Epithelial cell of prostate (primary cell): Measurements from ENCODE around the gene EEF1A1.
"Not testable (repeated sequence)": the region's sequence is repeated elsewhere in the genome, so short reads cannot be mapped to it uniquely, and the experiment has no call there.

Source experiments
- DNase-seq: peaks from one replicate; pipeline ENCODE4 v3.0.0-alpha.2; 2011; ENCODE audit warnings: low read depth, low spot score
- H3K27ac ChIP-seq: fragments of 450-650 bp; 2 replicates; pipeline ENCODE4 v1.5.1; 2017; ENCODE audit warnings: mild to moderate bottlenecking

Gene EEF1A1

GRCh38 chr6:73538116-73538779 is 17.4 kb upstream of the EEF1A1 start:
- H3K27ac ChIP-seq: no peak overlapping the region
- no peak for DNase-seq

DNA sequence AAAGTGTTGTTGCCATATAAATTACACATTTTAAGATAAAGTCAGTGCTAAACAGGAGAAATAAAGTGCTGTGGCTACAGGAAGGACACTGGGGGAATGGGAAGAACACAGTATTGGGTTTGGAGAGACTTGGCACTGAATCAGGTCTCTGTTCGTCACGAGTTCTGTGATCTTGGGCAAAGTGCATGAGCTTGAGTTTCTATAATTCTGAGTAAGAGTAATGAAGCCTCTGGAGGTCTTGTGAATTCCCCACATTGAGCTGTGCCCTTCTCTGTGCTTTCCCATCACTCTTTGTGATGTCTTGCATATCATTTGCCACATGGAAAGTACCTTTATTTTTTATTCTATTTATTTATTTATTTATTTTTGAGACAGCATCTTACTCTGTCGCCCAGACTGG is 16.8 kb upstream of the EEF1A1 start:
- no peak overlapping the region for H3K27ac ChIP-seq
- no peak for DNase-seq

GRCh38 chr6:73534628-73535027 is 13.8 kb upstream of the EEF1A1 start:
- DNase-seq: no peak
- H3K27ac ChIP-seq: no peak overlapping the region

GRCh38 chr6:73532293-73532692 is 11.5 kb upstream of the EEF1A1 start:
- no peak overlapping the region for H3K27ac ChIP-seq

DNA sequence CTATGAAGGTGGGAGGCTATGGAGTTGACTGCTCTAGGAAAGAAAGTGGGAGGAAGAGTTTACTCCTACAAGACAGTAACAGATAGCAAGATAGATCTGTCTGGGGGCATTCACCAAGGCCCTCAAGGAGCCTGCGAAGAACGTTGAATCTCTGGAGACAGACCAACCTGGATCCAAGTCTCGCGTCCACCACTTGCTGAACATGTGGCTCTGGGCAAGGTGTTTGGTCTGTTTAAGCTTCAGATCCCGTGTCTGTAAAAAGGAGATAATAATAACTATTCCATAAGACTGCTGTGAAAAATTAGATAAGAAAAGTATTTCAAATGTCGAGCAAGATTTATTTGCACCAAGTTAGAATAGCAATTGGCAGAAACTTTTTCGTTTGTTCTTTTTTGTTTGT is 8.1 kb upstream of the EEF1A1 start:
- DNase-seq: no peak

More at GRCh38 chr6:73532293-73532692, 11.5 kb upstream of the EEF1A1 start:
- no peak for DNase-seq

DNA sequence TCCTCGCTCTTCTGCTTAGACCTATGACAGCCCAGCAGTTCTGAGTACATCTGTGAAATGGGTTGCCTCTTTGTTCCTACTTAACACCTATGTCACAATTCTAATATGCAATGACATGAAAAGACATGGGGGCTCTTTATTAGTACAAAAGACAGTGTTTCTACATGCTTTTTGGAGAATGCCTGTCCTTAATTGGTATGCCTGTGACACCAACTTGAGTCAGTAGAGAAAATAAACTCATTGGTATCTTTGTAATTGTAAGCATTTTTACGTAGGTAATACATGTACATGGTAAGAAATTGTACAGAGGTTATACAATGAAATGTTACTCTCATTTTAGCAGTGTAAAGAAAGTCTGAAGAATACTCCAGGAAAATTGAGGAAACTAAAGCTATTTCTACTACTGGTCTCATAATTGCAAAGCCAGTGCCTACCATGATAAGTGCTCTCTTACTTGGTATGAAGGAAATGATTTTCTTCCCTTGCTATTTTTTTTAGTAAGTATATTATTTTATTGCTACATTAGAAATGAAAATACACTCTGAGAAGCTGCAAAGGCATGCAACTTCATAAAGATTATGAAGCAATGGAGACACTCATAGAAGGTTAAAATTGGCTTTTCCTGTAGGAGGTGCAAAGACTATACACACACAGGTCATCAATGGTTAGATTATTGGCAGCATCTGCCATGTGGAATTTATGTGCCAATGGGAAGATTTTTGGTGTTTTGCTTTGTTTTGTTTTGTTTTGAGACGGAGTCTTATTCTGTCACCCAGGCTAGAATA is 4.9 kb upstream of the EEF1A1 start:
- DNase-seq: no peak
- peak overlapping the region; percentile 12 for H3K27ac ChIP-seq

More for the DNA sequence above, 8.1 kb upstream of the EEF1A1 start:
- no peak overlapping the region for H3K27ac ChIP-seq

GRCh38 chr6:73523434-73524123 is 2.7 kb upstream of the EEF1A1 start:
- DNase-seq: no peak
- peak overlapping the region; percentile 99 for H3K27ac ChIP-seq

DNA sequence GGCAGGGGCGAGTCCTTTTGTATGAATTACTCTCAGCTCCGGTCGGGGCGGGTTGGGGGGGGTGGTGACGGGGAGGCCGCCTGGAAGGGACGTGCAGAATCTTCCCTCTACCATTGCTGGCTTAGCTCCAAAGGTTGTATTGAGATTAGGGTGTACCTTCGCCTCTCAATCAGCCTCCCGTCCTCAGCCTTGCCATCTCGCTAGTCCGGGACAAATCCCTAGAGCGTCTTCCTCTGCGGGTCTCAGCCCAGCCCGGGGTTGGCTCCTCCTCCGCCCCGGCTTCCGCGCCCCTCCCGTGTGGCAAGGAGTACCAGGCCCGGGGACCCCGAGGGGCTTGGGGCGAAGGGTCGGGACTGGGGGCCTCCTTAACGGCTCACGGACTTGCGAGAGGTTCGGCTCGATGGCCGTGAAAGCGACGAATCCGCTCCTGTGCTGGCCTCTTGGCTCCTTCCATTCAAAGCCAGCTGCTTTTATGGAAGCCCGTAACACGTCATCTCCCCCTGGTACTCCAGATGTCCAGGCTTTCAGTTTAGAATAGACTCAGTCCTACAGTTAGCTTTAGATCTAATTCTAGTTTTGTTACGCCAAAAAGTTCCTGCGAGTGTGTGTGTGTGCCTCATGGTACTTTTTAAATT is 636 bp upstream of the EEF1A1 start:
- no peak for DNase-seq
- peak overlapping the region; percentile 99 for H3K27ac ChIP-seq

DNA sequence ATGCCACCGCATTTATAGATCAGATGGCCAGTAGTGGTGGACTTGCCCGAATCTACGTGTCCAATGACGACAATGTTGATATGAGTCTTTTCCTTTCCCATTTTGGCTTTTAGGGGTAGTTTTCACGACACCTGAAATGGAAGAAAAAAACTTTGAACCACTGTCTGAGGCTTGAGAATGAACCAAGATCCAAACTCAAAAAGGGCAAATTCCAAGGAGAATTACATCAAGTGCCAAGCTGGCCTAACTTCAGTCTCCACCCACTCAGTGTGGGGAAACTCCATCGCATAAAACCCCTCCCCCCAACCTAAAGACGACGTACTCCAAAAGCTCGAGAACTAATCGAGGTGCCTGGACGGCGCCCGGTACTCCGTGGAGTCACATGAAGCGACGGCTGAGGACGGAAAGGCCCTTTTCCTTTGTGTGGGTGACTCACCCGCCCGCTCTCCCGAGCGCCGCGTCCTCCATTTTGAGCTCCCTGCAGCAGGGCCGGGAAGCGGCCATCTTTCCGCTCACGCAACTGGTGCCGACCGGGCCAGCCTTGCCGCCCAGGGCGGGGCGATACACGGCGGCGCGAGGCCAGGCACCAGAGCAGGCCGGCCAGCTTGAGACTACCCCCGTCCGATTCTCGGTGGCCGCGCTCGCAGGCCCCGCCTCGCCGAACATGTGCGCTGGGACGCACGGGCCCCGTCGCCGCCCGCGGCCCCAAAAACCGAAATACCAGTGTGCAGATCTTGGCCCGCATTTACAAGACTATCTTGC is 725 bp downstream of the EEF1A1 start:
- no peak for DNase-seq
- peak overlapping the region; percentile 99 for H3K27ac ChIP-seq

DNA sequence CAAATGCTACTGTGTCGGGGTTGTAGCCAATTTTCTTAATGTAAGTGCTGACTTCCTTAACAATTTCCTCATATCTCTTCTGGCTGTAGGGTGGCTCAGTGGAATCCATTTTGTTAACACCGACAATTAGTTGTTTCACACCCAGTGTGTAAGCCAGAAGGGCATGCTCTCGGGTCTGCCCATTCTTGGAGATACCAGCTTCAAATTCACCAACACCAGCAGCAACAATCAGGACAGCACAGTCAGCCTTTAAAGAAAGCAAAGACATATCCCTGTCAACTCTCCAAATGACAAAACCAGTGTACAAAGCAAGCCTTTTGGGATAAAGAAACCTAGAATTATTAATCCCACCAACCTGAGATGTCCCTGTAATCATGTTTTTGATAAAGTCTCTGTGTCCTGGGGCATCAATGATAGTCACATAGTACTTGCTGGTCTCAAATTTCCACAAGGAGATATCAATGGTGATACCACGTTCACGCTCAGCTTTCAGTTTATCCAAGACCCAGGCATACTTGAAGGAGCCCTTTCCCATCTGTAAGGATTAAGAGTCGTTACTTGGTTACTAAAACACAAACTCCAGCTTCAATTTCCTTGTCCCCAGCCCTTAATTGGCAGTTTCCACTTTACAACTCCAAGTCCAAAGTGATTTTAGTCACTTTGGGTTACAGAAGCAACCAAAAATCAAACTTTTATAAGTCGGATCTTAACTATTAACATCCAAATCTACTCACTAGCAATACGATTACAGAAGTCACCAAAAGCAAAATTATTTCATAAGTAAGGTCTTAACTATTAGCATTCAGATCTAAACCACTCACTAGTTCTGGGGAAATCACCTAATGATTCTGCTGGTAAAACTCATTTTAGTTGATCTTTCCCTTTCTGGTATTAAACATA is 1.6 kb downstream of the EEF1A1 start:
- H3K27ac ChIP-seq: peak overlapping the region; percentile 99
- not testable (repeated sequence) for DNase-seq

GRCh38 chr6:73518100-73518981 is 2.5 kb downstream of the EEF1A1 start:
- peak overlapping the region; percentile 99 for H3K27ac ChIP-seq
- DNase-seq: not testable (repeated sequence)

- DNase-seq: no peak
- peak overlapping the region; percentile 99 for H3K27ac ChIP-seq
Observed at GRCh38 chr6:73516514-73517489, 4.0 kb downstream of the EEF1A1 start.

- peak overlapping the region; percentile 99 for H3K27ac ChIP-seq
- DNase-seq: no peak
Observed at GRCh38 chr6:73515204-73515655, 5.6 kb downstream of the EEF1A1 start.

DNA sequence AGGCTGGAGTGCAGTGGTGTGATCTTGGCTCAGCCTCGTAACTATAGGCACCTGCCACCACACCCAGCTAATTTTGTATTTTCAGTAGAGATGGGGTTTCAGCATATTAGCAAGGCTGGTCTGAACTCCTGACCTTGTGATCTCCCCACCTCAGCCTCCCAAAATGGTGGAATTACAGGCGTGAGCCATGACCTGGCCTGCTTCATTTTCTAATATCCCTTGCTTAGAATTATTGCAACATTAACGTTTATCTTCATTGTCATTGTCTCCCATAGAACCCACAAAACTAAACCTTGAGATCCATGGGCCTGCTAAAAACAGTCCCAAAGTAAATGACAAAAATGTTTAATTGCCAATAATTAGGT is 6.1 kb downstream of the EEF1A1 start:
- H3K27ac ChIP-seq: peak overlapping the region; percentile 99
- DNase-seq: no peak

DNA sequence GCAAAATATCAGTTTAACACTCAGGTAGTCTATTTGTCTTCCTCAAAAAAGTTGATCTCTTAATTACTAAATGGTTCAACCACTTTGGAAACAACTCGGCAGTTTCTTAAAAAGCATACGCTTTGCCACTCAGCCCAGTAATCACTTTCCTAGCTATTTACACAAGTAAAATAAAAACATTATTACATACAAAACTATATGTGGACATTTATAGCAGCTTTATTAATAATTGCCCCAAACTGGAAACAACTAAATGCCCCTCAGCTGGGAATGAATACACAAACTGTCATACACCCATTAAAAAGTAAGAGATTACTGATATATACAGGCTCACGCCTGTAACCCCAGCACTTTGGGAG is 7.4 kb downstream of the EEF1A1 start:
- DNase-seq: no peak
- peak overlapping the region; percentile 12 for H3K27ac ChIP-seq

GRCh38 chr6:73511796-73512195 is 9.0 kb downstream of the EEF1A1 start:
- no peak overlapping the region for H3K27ac ChIP-seq
- DNase-seq: no peak

DNA sequence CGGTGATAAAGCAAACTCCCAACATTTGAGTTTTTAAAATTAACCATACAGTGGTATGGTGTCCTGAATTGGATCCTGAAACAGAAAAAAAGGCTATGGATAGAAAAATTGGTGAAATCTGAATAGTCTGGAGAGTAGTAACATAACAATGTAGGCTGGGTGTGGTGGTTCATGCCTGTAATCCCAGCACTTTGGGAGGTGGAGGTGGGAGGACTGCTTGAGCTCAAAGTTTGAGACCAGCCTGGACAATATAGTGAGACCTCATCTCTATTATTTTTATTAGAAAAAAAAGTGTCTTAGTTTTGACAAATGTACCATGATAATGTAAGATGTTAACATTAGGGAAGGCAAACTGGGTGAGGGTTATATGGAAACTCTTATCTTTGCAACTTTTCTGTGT is 11.0 kb downstream of the EEF1A1 start:
- H3K27ac ChIP-seq: no peak overlapping the region
- DNase-seq: no peak
